Adrenal gland (tissue), 12 donors: ENCODE data around the gene BCHE. TPM values are rescaled to one million over a fixed set of nuclear protein-coding genes. Genes with fewer than 3 reads are reported as not detected.

Experiments
- DNase-seq, 7 donors: peaks; one replicate each; pipeline ENCODE4 v3.0.0-alpha.2; 2019 to 2020
- H3K27ac ChIP-seq, 5 donors: fragments of 200-600 bp; sonication (generic) in 4 of 5; 1 replicate in 3 of 5; 2 replicates in 2 of 5; pipeline versions ENCODE4 v1.5.1 to v1.8.0; 2016 to 2020; ENCODE audit warnings: mild to moderate bottlenecking in 1 of 5
- H3K27me3 ChIP-seq: fragments of 200-600 bp; 2 replicates; pipeline ENCODE4 v1.8.0; 2021
- H3K36me3 ChIP-seq, 2 donors: fragments of 200-600 bp; replicated peaks in 1 of 2; 1 replicate in 1 of 2; 2 replicates in 1 of 2; pipeline versions ENCODE4 v1.5.1 to v1.8.0; 2018 to 2022
- H3K4me1 ChIP-seq, 2 donors: fragments of 200-600 bp; replicated peaks in 1 of 2; 1 replicate in 1 of 2; 2 replicates in 1 of 2; pipeline versions ENCODE4 v1.5.1 to v1.8.0; 2018 to 2021
- H3K4me3 ChIP-seq, 4 donors: fragments of 200-600 bp; sonication (generic) in 3 of 4; one replicate each; pipeline ENCODE4 v1.5.1; 2016 to 2018
- H3K9me3 ChIP-seq, 3 donors: fragments of 200-600 bp; sonication (generic) in 1 of 3; replicated peaks in 1 of 3; 1 replicate in 2 of 3; 2 replicates in 1 of 3; pipeline versions ENCODE4 v1.5.1 to v1.8.0; 2016 to 2021
- CTCF ChIP-seq, 6 experiments: fragments of 450-650 bp in 4 of 6; fragments of 200-600 bp in 2 of 6; sonication (generic) in 1 of 6; IDR thresholded peaks; 1 replicate in 5 of 6; 2 replicates in 1 of 6; pipeline versions ENCODE4 v1.5.1 to v1.8.0; 2016 to 2021; ENCODE audit warnings: antibody characterized with exemption in 6 of 6, mild to moderate bottlenecking in 2 of 6, moderate library complexity in 1 of 6
- POLR2A ChIP-seq, 2 donors: fragments of 450-650 bp; IDR thresholded peaks; one replicate each; pipeline ENCODE4 v1.6.1; 2017; ENCODE audit warnings: antibody characterized with exemption in 2 of 2, mild to moderate bottlenecking in 2 of 2, moderate library complexity in 1 of 2
- WGBS, 4 donors: extraction: QIAGEN DNeasy Blood & Tissue Kit in 2 of 4; methylation state at CpG; one replicate each; pipeline versions ENCODE4 v1.1.5 to v1.1.7; 2013 to 2017; 5-methylcytosine and 5-hydroxymethylcytosine counted together
- intact Hi-C, 2 donors: fragments of 100-400 bp; cut with DNase I; formaldehyde crosslinking; loops; one replicate each; pipeline versions ENCODE4 v1.14.1 to v1.15.0; 2022 to 2023
- polyA plus RNA-seq, 3 donors: library from polyadenylated mRNA; stranded (reverse); fragments of 200-250 nt in 2 of 3; fragments of 350-450 nt in 1 of 3; fragmentation: Illumina TruSeq in 1 of 3; extraction: RNeasy Lipid Tissue Mini Kit (QIAGEN cat#74804) in 1 of 3; gene quantifications; one replicate each; pipeline ENCODE4 v1.2.3, GENCODE V29; 2013 to 2014
- total RNA-seq, 9 donors: library from RNA; depleted of rRNA in 4 of 9; stranded (reverse); fragments of >200 nt in 4 of 9; fragments of 120-200 nt in 1 of 9; fragmentation: NEBNext Ultra II Directional in 1 of 9; extraction: Animal tissue kit (Norgen Biotek cat#: 25700) in 1 of 9; gene quantifications; one replicate each; pipeline versions ENCODE4 v1.1.0 to v1.2.4, GENCODE V29; 2013 to 2023
- donor health status: healthy with polysubstance abuse.
- donor health status: Bipolar disorder and iron deficiency.
- donor health status: DM: yes; HTN: yes; CAD: no.
- donor health status: DM: no; HTN: no; CAD: no.
- donor health status: DM: no; HTN: no; CAD: no.
- donor health status: DM: yes; HTN: yes; CAD: no.

Gene BCHE
- total and polyA plus RNA-seq, 12 donors = 1.0 to 108 (median 5.1) TPM

GRCh38 chr3:165729756-165730155, 107.5 kb downstream of the BCHE start:
- intact Hi-C loops = no loop called here

DNA sequence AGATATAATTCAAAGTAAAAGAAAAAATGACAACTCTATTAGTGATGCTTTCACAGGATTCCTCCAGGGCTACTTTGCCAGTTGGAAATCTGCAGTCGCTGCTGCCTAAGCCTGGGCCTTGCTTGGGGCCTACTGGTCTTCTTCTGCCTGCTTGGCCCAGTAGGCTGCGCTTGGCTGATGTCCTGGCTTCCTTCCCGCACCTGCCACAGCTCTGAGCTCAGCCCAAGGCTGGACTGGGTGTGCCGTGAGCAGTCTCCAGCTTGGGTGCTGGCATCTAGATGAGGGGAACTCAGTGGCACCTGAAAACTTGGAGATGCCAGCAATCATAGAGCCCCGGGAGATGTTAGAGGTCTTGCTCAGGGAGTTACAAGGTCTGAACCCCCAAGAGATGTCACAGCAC, 108.3 kb downstream of the BCHE start:
- Histone ChIP-seq H3K27me3 (no peaks in the 10 kb centered on the region), H3K4me3 (no peak overlapping the region), H3K36me3 (no peaks in the 10 kb centered on the region), H3K9me3 (no peaks in the 10 kb centered on the region), H3K4me1 (no peaks in the 10 kb centered on the region), H3K27ac (no peak overlapping the region)
- TF ChIP-seq CTCF (IDR thresholded peaks at IDR 0.05) (no peak), POLR2A (IDR thresholded peaks at IDR 0.05) (no peak)
- DNase-seq = no peak
- 84 to 96% (median 90%) methylated on average over 4 to 5 of the region's 5 CpGs for WGBS, 4 donors
- intact Hi-C loops = no loop called here

More at GRCh38 chr3:165729756-165730155, 107.5 kb downstream of the BCHE start:
- H3K4me3 ChIP-seq = no peak overlapping the region
- H3K36me3 ChIP-seq = no peaks in the 10 kb centered on the region
- H3K27ac ChIP-seq = no peak overlapping the region
- WGBS, 4 donors = 72 to 87% (median 83%) methylated on average over 4 of the region's 4 CpGs
- no peak for TF ChIP-seq POLR2A (IDR thresholded peaks at IDR 0.05)
- TF ChIP-seq CTCF (IDR thresholded peaks at IDR 0.05) = no peak
- no peaks in the 10 kb centered on the region for H3K9me3 ChIP-seq
- no peaks in the 10 kb centered on the region for H3K27me3 ChIP-seq
- H3K4me1 ChIP-seq = no peaks in the 10 kb centered on the region
- DNase-seq = no peak

- intact Hi-C loops = no loop called here
- TF ChIP-seq CTCF (IDR thresholded peaks at IDR 0.05) (no peak), POLR2A (IDR thresholded peaks at IDR 0.05) (no peak)
- DNase-seq = no peak
- H3K27me3 ChIP-seq = no peaks in the 10 kb centered on the region
- WGBS, 4 donors = 70 to 84% (median 81%) methylated on average over 2 of the region's 2 CpGs
- H3K9me3 ChIP-seq = no peaks in the 10 kb centered on the region
- no peak overlapping the region for H3K4me3 ChIP-seq
- H3K36me3 ChIP-seq = no peaks in the 10 kb centered on the region
- no peak overlapping the region for H3K27ac ChIP-seq
- no peaks in the 10 kb centered on the region for H3K4me1 ChIP-seq
Measured at GRCh38 chr3:165725296-165725695, 111.9 kb downstream of the BCHE start.
